GM18873 (cell line): ENCODE data around the gene SYNM.

Source experiments
- ATAC-seq: cut with Tn5 transposase; IDR thresholded peaks from one replicate; pipeline ENCODE4 v1.9.1; 2021; ENCODE audit warnings: mild to moderate bottlenecking, moderate library complexity, moderate number of reproducible peaks; ENCODE audit not compliant: unreplicated experiment, low FRiP score

The SYNM gene

GRCh38 chr15:99120050-99120777 is 15.3 kb downstream of the SYNM start:
- ATAC-seq: no peak

- no peak for ATAC-seq
Observed at GRCh38 chr15:99121207-99121606, 16.3 kb downstream of the SYNM start.

DNA sequence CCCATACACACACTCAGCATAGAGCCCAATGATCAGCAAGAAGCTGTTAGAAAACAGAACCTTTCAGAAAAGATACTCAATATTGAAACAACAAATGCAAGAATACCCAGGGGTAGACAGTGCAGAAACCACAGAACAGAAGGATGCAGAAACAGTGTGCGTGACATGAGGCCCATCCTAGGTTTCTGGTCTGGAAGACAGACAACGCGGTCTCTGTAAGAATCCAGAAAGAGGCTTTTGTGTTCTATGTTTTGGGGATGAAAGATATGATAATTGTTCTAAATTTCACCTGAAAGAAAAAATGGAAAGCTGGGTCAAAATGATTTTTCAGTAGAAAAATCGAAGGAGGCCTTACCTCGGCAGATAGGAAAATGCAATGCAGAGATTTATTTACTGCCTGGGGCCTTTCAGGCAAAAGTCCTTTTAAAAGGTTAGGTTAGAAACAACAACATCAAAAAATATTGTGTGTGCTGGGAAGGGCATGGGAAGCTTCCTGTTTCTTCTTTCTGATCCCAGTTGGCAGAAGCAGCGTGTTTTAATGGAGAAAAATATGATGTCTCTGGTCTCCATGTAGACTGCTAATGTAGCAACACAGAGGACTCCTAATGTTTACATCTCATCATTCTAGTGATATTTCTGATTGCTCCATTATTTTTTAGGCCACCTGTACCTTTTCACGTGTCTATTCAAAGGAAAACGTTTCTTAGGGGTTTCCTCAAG is 17.0 kb downstream of the SYNM start:
- no peak for ATAC-seq

DNA sequence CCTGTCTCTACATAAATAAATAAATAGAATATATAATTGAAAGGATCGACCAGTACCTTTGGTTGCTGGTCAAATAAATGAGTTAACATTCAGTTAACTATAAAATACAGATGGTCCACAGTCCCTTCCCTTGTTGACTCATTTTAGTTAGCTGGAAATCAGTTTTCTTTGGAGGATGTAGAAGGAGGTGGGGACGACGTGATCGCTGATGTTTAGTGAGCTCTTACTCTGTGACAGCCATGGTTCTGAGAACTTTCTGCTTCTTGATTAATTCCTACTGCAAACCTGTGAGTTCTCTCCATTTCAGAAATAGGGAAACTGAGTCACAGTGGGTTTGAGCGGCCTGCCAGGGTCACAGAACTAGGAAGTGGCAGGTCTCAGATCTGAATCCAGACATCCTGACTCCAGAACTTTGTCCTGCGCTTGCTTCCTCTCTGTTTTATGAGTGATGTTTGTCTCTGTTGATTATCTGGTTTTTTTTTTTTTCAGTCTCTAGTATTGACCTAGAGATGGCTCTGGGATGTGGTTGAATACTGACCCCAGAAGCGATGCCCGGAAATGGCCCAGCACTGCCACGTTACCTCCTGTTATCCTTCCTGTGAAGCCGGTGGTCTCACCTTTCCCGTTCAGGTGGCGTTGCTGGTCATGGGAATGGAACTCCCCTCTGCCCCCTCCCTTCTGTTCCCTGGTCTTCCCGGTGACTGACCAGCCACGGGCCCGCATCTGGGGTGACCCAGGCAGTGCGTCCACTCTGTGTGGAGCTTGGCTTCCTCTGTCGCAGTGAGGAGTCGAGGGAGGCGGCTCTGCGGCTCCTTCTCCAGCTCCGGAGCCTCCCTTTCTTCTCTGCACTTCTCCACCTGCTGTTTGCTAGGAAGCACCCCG is 18.2 kb downstream of the SYNM start:
- ATAC-seq: no peak

DNA sequence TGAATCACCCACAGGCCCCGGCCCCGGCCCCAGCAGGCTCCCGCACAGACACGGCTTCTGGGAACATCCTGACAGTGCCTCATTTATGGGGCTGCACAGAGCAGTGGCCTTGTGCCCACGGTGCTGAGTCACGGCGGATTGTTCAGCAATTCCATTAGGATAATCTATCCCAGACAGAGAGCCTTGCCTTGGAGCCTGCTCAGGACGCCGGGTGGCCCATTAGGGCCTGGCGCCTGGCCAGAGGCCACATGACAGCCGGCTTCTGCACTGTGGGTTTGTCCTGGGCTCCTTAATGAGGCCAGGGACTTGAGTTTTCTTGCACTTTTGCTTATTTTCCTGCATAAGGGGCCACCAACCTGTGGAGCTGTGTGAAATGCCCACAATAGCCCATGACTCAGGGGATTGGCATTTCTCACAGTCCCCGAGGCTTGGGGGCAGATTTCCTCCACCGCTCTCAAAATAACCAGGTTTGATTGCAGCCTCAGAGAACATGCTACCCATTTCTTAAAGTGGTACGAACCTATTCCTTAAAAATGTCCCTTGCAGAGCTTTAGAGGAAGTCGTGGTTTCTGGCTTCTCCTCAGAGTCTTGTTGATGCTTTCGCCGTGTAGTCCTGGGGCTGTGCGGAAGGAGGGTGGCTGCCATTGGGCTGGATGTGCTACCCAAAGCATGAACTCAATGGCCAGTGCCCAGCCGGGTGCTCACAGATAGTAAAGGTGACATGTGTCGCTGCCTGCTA is 19.0 kb downstream of the SYNM start:
- ATAC-seq: no peak

DNA sequence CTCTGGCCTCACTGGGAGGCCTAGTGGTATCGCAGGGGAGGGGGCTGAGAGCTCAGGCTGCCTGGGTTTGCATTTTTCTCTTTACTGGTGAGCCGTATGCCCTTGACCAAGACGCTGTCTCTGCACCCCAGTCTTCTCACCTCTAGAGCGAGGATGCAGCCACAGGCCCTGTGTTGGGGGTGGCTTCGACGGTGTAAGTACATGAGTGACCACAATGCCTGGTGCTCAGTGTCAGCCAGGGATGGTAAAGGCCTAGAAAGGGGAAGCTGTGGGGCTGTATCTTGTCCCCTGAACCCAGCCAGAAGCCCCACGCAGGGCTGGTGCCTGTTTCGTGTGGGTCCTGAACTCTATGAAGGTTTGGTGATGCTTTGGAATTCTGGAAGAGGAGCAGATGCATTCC is 19.8 kb downstream of the SYNM start:
- ATAC-seq: no peak

GRCh38 chr15:99125061-99125891 is 20.4 kb downstream of the SYNM start:
- ATAC-seq: no peak

DNA sequence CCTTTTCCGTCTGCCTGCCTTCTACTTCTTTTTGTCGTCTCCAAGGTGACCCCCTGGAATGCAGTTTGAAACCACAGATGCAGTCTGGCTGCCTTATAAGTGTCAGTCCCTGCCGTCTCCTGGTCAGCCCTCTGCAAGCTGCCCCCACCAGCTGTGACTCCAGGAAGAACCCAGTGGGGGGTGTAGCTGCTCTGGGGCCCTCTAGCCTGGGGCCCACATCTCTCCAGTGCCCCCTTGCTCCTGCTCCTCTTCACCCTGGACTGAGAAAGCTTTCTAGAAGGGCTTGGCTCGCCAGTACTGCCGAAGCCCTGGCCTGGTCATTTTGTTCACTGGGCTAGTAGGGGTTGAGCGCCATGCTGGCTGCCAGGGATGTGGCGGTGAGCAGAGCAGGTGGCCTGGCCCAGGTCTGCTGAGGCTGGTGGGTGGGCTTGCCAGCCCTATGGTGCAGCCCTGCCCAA is 21.3 kb downstream of the SYNM start:
- no peak for ATAC-seq

GRCh38 chr15:99126930-99127329 is 22.1 kb downstream of the SYNM start:
- no peak for ATAC-seq

GRCh38 chr15:99127773-99128172 is 22.9 kb downstream of the SYNM start:
- no peak for ATAC-seq

GRCh38 chr15:99128411-99128810 is 23.5 kb downstream of the SYNM start:
- ATAC-seq: no peak

- no peak for ATAC-seq
Observed at GRCh38 chr15:99129644-99130043, 24.8 kb downstream of the SYNM start.

DNA sequence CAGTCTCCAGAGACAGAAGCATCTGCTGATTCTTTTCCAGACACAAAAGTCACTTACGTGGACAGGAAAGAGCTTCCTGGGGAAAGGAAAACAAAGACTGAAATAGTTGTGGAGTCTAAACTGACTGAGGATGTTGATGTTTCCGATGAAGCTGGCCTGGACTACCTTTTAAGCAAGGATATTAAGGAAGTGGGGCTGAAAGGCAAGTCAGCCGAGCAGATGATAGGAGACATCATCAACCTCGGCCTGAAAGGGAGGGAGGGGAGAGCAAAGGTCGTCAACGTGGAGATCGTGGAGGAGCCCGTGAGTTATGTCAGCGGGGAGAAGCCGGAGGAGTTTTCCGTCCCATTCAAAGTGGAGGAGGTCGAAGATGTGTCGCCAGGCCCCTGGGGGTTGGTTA is 25.4 kb downstream of the SYNM start:
- no peak for ATAC-seq

- no peak for ATAC-seq
Observed at GRCh38 chr15:99130765-99131440, 26.0 kb downstream of the SYNM start.

DNA sequence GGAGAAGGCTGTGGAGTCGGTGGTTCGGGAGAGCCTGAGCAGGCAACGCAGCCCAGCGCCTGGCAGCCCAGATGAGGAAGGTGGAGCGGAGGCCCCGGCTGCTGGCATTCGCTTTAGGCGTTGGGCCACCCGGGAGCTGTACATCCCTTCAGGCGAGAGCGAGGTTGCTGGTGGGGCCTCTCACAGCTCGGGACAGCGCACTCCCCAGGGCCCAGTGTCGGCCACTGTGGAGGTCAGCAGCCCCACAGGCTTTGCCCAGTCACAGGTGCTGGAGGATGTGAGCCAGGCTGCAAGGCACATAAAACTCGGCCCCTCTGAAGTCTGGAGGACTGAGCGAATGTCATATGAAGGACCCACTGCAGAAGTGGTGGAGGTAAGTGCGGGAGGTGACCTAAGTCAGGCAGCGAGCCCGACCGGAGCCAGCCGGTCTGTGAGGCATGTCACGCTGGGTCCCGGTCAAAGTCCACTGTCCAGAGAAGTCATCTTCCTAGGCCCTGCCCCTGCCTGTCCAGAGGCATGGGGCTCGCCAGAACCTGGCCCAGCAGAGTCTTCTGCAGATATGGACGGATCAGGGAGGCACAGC is 26.7 kb downstream of the SYNM start:
- no peak for ATAC-seq

DNA sequence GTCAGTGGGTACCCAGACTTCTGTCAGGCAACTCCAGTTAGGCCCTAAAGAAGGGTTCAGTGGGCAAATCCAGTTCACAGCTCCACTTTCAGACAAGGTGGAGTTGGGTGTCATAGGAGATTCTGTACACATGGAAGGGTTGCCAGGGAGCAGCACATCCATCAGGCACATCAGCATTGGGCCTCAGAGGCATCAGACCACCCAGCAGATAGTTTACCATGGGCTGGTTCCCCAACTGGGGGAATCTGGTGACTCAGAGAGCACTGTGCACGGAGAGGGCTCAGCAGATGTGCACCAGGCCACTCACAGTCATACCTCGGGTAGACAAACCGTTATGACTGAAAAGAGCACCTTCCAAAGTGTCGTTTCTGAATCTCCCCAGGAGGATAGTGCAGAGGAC is 27.2 kb downstream of the SYNM start:
- ATAC-seq: no peak

GRCh38 chr15:99132634-99133287 is 27.9 kb downstream of the SYNM start:
- no peak for ATAC-seq

DNA sequence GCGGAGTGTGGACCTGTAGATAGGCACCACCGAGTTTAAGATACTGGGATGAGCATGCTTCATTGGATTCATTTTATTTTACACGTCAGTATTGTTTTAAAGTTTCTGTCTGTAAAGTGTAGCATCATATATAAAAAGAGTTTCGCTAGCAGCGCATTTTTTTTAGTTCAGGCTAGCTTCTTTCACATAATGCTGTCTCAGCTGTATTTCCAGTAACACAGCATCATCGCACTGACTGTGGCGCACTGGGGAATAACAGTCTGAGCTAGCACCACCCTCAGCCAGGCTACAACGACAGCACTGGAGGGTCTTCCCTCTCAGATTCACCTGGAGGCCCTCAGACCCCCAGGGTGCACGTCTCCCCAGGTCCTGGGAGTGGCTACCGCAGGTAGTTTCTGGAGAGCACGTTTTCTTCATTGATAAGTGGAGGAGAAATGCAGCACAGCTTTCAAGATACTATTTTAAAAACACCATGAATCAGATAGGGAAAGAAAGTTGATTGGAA is 29.5 kb downstream of the SYNM start:
- ATAC-seq: no peak
